GM12801 (cell line): ENCODE results near the gene DDX21.

ENCODE experiments used
- TF ChIP-seq, protein P1 (sequence below): IDR thresholded peaks from one replicate; pipeline ENCODE4 v1.5.1; 2011; ENCODE audit warnings: control low read depth; ENCODE audit not compliant: insufficient read length; ENCODE audit errors: extremely low read depth

Gene DDX21

DNA sequence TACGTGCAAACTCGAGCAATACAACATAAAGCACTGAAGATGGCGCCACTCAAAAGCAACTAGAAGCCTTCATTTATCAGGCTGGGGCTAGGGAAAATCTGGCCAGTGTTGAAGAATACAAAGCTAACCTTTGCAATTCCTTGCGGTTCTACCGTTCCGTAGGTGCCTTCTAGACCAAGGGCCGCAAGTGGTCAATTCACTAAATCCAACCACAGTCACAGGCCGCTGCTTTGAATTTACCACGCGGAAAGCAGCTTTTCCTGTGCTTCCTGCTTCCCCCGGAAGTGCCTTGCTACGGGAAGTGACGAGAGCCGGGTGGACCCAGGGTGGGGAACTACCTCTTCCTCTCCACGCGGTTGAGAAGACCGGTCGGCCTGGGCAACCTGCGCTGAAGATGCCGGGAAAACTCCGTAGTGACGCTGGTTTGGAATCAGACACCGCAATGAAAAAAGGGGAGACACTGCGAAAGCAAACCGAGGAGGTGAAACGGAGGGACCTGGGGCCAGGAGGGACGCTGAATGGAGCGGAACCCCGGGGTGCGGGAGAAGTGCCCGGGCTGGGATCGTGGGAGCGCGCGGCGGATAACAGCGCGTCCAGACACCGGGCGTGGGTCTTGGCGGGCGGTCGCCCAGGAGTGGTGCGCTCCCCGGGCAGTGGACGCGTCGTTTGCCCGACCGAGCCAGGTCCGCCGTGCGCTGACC is at the start of gene DDX21:
TSS of gene DDX21 (plus strand) at position 339 of the 701 bp plus-strand sequence. CDS start at position 395, 56 bp downstream.
- TF ChIP-seq, protein P1, sequence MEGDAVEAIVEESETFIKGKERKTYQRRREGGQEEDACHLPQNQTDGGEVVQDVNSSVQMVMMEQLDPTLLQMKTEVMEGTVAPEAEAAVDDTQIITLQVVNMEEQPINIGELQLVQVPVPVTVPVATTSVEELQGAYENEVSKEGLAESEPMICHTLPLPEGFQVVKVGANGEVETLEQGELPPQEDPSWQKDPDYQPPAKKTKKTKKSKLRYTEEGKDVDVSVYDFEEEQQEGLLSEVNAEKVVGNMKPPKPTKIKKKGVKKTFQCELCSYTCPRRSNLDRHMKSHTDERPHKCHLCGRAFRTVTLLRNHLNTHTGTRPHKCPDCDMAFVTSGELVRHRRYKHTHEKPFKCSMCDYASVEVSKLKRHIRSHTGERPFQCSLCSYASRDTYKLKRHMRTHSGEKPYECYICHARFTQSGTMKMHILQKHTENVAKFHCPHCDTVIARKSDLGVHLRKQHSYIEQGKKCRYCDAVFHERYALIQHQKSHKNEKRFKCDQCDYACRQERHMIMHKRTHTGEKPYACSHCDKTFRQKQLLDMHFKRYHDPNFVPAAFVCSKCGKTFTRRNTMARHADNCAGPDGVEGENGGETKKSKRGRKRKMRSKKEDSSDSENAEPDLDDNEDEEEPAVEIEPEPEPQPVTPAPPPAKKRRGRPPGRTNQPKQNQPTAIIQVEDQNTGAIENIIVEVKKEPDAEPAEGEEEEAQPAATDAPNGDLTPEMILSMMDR, result no peak

DNA sequence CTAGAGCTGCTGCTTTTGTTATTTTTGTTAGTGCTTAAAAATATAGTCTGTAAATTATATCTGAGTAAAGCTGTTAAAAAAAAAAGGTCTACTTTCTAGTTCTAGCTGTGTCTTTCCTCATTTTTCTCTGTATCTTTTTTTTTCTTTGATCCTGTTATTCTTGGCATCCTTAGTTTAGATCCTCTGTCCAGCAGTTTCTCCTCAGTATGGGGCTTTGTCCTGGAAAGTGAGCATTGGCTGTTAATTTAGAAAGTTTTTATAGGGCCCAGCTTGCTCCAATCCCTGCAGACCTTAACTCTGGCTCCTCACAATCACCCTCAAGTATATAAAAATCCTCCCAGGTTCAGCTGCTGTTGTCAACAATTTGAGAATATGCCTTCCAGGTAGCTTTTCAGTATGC is 31.4 kb upstream of the DDX21 start:
- TF ChIP-seq, protein P1, result no peak

DNA sequence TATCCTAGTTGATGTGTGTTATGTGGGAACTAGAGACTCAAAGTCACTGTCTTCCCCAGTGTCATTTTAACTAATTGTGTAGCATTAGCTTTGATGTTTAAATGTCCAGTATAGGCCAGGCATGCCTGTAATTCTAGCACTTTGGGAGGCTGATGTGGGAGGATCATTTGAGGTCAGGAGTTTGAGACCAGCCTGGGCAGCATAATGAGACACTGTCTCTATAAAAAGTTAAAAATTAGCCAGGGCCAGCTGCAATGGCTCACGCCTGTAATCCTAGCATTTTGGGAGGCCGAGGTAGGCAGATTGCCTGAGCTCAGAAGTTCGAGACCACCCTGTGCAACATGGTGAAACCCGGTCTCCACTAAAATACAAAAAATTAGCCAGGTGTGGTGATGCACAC is 30.5 kb upstream of the DDX21 start:
- TF ChIP-seq, protein P1, result no peak

DNA sequence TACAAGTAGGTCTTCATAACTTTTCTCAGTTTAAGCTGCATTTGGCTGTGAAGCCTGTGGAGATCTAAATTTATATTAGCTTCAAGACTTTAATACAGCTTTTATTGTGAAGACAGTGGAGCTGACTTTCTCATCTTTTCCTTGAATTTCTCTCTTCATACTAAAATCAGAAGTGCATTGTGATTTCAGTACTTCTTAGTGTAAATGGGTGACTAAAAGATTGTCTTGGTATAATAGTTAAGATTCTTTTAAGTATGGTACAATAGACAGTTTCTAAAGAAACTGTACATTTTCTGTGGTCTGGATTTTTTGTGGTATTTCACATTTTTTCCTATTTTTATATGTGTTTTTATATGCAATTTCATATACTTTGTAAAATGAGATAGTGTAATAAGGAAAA is 21.0 kb upstream of the DDX21 start:
- TF ChIP-seq, protein P1, result no peak

DNA sequence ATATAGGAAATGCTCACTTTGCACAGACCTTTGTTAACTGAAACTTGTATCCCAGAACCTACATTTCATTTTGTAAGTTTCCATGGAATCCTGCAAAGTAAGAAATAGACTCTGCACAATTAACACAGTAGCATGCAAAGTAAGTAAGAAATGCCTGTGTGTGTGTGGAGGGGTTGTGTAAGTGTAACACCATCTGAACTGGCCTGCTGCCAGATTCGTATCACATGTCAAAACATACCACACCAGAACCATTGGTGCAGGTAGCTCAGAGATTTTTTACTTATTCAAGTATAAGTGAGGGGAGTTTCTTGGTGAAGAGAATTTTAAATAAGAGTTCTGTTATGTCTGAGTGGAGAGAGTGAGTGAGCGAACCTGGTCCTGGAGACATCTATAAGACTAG is 17.9 kb upstream of the DDX21 start:
- TF ChIP-seq, protein P1, result no peak

DNA sequence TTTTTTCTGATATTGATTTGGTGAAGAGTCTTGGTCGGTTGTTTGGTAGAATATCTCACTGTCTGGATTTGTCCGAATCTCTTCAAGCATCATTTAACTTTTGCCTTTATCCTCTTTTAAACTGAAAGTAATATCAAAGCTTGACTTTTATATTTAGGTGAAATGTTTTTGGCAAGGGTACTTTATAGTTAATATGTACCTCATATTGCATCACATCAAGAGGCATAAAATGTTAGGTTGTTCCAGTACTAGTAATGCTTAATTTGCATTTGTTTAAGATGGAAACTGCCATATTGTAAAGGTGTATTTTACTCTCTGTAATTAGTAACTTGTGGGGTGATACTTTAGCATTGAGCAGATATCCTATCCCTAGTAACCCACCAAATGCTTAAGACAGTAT is 17.1 kb upstream of the DDX21 start:
- TF ChIP-seq, protein P1, result no peak

DNA sequence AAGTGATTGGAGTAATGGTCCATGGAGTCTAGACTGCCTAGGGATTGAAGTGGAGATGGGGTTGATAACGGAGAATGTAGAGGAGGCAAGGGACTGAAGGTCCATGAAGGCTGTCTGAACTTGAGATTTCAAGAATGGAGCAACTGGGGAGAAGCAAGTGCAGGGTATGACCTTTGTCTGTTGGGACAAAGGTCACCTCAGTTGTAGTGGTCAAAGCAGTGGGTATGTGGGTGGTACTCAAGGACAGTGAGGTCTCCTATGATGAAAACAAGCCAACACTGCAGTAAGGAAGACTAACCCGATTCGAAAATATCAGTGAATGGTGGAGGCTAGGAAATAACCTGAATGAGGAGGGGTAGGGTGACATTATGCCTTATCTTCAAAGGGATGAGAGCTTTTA is 5.4 kb upstream of the DDX21 start:
- TF ChIP-seq, protein P1, result no peak
